HL-60/S4 treated with retinoic acid at 250 ng/mL for 4 days and 3 days (cell line): ENCODE measurements around the gene SPACDR.

ENCODE experiments used
- in situ Hi-C: fragments of 300-500 bp; cut with MboI; formaldehyde crosslinking; loops from 2 replicates; pipeline ENCODE4 v1.7.0; 2022; ENCODE audit warnings: low sequenced_read_pairs

The SPACDR gene

GRCh38 chr7:100419660-100420226, 44.3 kb downstream of the SPACDR start:
- in situ Hi-C loops = no loop called here

DNA sequence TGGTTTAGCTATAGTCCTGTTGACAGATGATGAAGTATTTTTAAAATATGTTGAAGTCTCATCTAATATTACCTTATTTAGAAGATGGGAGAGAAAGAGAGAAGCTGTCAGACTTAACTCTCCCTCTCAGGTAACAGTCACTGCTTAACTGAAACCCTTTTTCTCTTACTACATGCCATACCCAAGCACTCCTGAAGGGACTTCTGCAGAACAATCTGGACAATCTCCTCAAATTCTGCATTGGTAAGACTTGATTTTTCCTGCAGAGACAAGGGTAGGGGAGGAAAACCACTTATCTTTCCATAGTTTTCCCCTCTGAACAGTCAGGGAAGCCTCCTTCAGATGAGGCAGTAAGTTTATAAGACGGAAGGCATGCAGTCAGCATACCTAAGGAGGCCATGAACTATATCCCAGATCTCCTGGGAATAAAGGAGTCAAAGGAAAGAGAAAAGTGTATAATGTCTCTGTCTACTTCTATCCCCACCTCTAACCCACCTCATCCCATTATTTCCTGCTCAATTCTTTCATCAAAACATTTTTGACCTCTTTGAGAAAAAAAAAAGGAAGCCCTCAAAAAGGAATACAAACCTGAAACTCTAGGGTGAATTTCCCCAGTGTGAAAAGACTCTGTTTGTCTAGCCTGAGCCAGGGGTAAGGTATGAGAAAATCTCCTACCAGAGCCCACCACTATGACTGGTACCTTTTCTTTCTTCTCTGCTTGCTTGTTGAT, 45.0 kb downstream of the SPACDR start:
- in situ Hi-C loops = no loop called here

DNA sequence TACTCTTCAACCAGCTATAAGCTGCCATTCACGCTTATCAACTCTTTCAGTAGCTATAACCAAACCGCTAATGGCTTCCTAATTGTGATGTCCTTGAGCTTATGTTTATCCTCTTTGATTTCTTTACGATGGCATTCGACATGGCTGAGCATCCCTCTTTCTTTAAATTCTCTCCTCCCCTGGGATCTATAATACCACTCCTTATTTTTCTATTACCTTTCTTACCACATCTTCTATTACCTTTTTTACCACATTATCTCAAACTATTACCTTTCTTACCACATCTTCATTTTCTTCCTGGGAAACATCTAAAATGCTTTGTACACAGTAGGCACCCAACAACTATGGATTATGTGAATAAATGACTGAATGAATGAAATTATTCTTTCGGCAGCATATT, 48.6 kb downstream of the SPACDR start:
- in situ Hi-C loops = no loop called here

DNA sequence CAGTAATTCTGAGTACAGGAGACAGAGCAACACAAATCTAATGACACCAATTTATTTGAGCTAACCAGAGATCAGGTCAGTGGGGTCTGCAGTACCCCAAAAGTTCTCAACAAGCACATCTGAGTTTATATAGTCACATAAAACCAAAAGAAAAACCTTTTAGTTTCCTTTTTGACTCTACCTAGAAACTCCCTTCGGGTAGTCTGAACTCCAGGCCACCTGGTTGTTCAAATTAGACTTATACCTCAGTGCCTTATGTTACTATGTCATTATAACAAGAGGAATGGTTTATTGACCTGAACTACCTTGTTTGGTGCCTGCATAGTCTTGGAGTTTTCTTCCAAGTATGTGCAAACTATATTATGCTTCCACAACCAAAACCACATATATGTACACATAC, 50.2 kb downstream of the SPACDR start:
- in situ Hi-C loops = no loop called here

GRCh38 chr7:100413346-100413745, 50.7 kb downstream of the SPACDR start:
- in situ Hi-C loops = no loop called here

GRCh38 chr7:100411101-100411500, 53.0 kb downstream of the SPACDR start:
- in situ Hi-C loops = no loop called here

DNA sequence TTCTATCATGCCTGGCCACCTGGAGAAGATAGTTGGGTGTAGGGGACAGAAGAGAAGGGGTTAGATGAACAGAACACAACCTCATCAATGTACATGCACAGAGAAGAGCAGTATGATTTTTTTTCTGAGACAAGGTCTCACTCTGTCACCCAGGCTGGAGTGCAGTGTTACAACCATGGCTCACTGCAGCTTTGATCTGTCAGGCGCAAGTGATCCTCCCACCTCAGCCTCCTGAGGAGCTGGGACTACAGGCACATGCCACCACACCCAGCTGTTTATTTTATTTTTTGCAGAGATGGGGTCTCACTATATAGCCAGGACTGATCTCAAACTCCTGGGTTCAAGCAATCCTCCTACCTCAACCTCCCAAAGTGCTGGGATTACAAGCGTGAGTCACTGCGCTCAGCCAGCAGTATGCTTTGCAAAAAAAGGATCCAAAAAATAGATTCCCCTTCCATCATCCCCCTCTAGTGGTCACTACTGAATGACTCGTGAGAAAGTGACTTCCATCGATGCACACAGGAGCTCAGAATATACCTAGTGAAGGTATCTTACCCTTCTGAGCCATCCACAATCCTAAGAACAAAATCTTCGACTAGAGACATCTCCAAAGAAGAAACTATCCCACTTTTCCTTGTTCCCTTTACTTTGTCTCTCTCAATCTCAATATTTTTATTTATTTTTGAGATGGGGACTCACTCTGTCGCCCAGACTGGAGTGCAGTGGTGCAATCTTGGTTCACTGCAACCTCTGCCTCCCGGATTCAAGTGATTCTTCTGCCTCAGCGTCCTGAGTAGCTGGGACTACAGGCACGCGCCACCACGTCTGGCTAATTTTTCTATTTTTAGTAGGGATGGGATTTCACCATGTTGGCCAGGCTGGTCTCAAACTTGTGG, 56.5 kb downstream of the SPACDR start:
- in situ Hi-C loops = no loop called here

- in situ Hi-C loops = no loop called here
Observed at GRCh38 chr7:100406767-100407166, 57.3 kb downstream of the SPACDR start.
